NT2/D1 (cell line): ENCODE results near the gene MYPOP.

ENCODE experiments used
- YY1 ChIP-seq: IDR thresholded peaks from 2 replicates; pipeline ENCODE4 v1.6.1; 2011; ENCODE audit not compliant: insufficient read length, insufficient read depth
- ZNF274 ChIP-seq: IDR thresholded peaks from 2 replicates; pipeline ENCODE4 v1.6.1; 2011; ENCODE audit warnings: mild to moderate bottlenecking, low read depth, low read length

DNA sequence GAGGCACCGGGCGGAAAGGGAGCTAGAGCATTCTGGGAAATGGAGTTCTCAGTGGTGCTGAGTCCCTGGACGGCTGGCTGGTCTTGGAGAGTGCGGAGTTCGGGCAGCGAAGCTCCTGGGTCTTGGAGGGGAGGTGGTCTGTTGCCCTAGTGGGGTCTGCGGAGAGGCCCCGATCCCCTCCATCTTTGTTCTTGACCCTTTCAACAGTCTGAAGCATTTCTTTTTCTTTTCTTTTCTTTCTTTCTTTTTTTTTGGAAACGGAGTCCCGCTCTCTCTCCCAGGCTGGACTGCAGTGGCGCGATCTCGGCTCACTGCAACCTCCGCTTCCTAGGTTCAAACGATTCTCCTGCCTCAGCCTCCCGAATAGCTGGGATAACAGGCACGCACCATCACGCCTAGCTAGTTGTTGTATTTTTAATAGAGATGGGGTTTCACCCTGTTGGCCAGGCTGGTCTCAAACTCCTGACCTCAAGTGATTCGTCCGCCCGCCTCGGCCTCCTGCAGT, 39.0 kb downstream of the MYPOP start:
- TF ChIP-seq YY1 (no peak), ZNF274 (no peak)
